OCI-LY1 (cell line): ENCODE data around the gene CA12.

ENCODE experiments used
- H2AFZ ChIP-seq: fragments of 200-600 bp; sonication (generic), shearing (Covaris generic); 2 replicates; pipeline ENCODE4 v1.6.0; 2014; ENCODE audit warnings: antibody characterized with exemption, mild to moderate bottlenecking, low read length
- H3F3A ChIP-seq: fragments of 200-600 bp; sonication (generic), shearing (Covaris generic); 2 replicates; pipeline ENCODE4 v1.6.0; 2014; ENCODE audit warnings: mild to moderate bottlenecking, antibody characterized with exemption, low read length, moderate library complexity; ENCODE audit not compliant: insufficient read depth
- H3K27ac ChIP-seq: fragments of 200-600 bp; sonication (generic); 2 replicates; pipeline ENCODE4 v1.5.1; 2014; ENCODE audit warnings: low read length, mixed run types, mild to moderate bottlenecking, low read depth; ENCODE audit not compliant: poor library complexity, severe bottlenecking
- H3K27me3 ChIP-seq: fragments of 200-600 bp; sonication (generic); 2 replicates; pipeline ENCODE4 v1.6.0; 2014; ENCODE audit warnings: antibody characterized with exemption, mild to moderate bottlenecking, low read length, moderate library complexity; ENCODE audit not compliant: insufficient read depth
- H3K36me3 ChIP-seq: fragments of 200-600 bp; sonication (generic); 2 replicates; pipeline ENCODE4 v1.6.1; 2014; ENCODE audit warnings: mild to moderate bottlenecking, antibody characterized with exemption, low read length, moderate library complexity, mixed read lengths; ENCODE audit not compliant: insufficient read depth
- H3K4me1 ChIP-seq: fragments of 200-600 bp; sonication (generic); 2 replicates; pipeline ENCODE4 v1.5.1; 2014; ENCODE audit warnings: mild to moderate bottlenecking, low read length, moderate library complexity; ENCODE audit not compliant: insufficient read depth, severe bottlenecking
- H3K4me2 ChIP-seq: fragments of 200-600 bp; sonication (generic), shearing (Covaris generic); 2 replicates; pipeline ENCODE4 v1.6.1; 2014; ENCODE audit warnings: low read length
- H3K4me3 ChIP-seq: fragments of 200-600 bp; sonication (generic); 2 replicates; pipeline ENCODE4 v1.5.1; 2014; ENCODE audit warnings: low read length, low read depth, mild to moderate bottlenecking, mixed read lengths; ENCODE audit not compliant: poor library complexity, severe bottlenecking
- H3K79me2 ChIP-seq: fragments of 200-600 bp; shearing (Covaris generic); 2 replicates; pipeline ENCODE4 v1.6.1; 2016; ENCODE audit warnings: mixed run types, low read length, mixed read lengths; ENCODE audit not compliant: insufficient read depth
- H3K9ac ChIP-seq: fragments of 200-600 bp; sonication (generic), shearing (Covaris generic); 2 replicates; pipeline ENCODE4 v1.6.1; 2014; ENCODE audit warnings: mild to moderate bottlenecking, low read length, mixed read lengths
- H3K9me2 ChIP-seq: fragments of 200-600 bp; sonication (generic), shearing (Covaris generic); 2 replicates; pipeline ENCODE4 v1.6.1; 2014; ENCODE audit warnings: low read depth, mild to moderate bottlenecking, low read length, mixed read lengths
- H3K9me3 ChIP-seq: fragments of 200-600 bp; shearing (Covaris generic); 2 replicates; pipeline ENCODE4 v1.6.1; 2014; ENCODE audit warnings: low read length, mixed read lengths
- H4K20me1 ChIP-seq: fragments of 200-600 bp; sonication (generic), shearing (Covaris generic); 2 replicates; pipeline ENCODE4 v1.6.0; 2016; ENCODE audit warnings: mild to moderate bottlenecking, low read length; ENCODE audit not compliant: insufficient read depth
- CTCF ChIP-seq: fragments of 200-600 bp; sonication (generic), shearing (Covaris generic); IDR thresholded peaks from 2 replicates; pipeline ENCODE4 v1.5.1; 2017; ENCODE audit warnings: mild to moderate bottlenecking, antibody characterized with exemption, low read length, moderate library complexity, mixed read lengths
- EZH2 ChIP-seq: fragments of 200-600 bp; sonication (generic), shearing (Covaris generic); IDR thresholded peaks from 2 replicates; pipeline ENCODE4 v1.8.0; 2017; ENCODE audit warnings: borderline replicate concordance, mixed run types, mild to moderate bottlenecking, antibody characterized with exemption, low read length, moderate library complexity, mixed read lengths

The CA12 gene

GRCh38 chr15:63330926-63331325, 50.7 kb downstream of the CA12 start:
- no peaks in the 10 kb centered on the region for H3F3A ChIP-seq
- H3K27me3 ChIP-seq, result no peaks in the 10 kb centered on the region
- no peaks in the 10 kb centered on the region for H3K9me3 ChIP-seq
- TF ChIP-seq EZH2 (no peak), CTCF (no peak)
- H3K9me2 ChIP-seq, result no peaks in the 10 kb centered on the region
- H3K79me2 ChIP-seq, result no peaks in the 10 kb centered on the region
- no peaks in the 10 kb centered on the region for H3K36me3 ChIP-seq
- H3K9ac ChIP-seq, result no peak overlapping the region
- no peak overlapping the region for H3K4me2 ChIP-seq
- H4K20me1 ChIP-seq, result no peaks in the 10 kb centered on the region
- H3K27ac ChIP-seq, result no peak overlapping the region
- no peak overlapping the region for H2AFZ ChIP-seq
- no peak overlapping the region for H3K4me3 ChIP-seq
- H3K4me1 ChIP-seq, result no peaks in the 10 kb centered on the region

- Histone ChIP-seq H3K4me3 (no peak overlapping the region), H3K27me3 (no peaks in the 10 kb centered on the region; the same call in 1 of the 2 replicates), H3K27ac (no peak overlapping the region), H3K9me2 (no peaks in the 10 kb centered on the region), H3K9me3 (no peaks in the 10 kb centered on the region), H2AFZ (no peak overlapping the region), H3F3A (no peaks in the 10 kb centered on the region), H3K79me2 (no peaks in the 10 kb centered on the region), H3K36me3 (no peaks in the 10 kb centered on the region), H3K4me2 (no peak overlapping the region), H4K20me1 (no peaks in the 10 kb centered on the region), H3K9ac (no peak overlapping the region), H3K4me1 (no peaks in the 10 kb centered on the region)
- TF ChIP-seq EZH2 (no peak), CTCF (no peak)
Observed at GRCh38 chr15:63329567-63330350, 51.9 kb downstream of the CA12 start.

GRCh38 chr15:63327648-63328421, 53.8 kb downstream of the CA12 start:
- H3K4me2 ChIP-seq, result no peak overlapping the region
- no peaks in the 10 kb centered on the region; the same call in 1 of the 2 replicates for H3K27me3 ChIP-seq
- no peaks in the 10 kb centered on the region for H3K9me3 ChIP-seq
- no peaks in the 10 kb centered on the region for H3K9me2 ChIP-seq
- TF ChIP-seq CTCF (no peak), EZH2 (no peak)
- H2AFZ ChIP-seq, result no peak overlapping the region
- H4K20me1 ChIP-seq, result no peaks in the 10 kb centered on the region
- H3K27ac ChIP-seq, result no peak overlapping the region
- H3K79me2 ChIP-seq, result no peaks in the 10 kb centered on the region
- no peaks in the 10 kb centered on the region for H3F3A ChIP-seq
- no peak overlapping the region for H3K9ac ChIP-seq
- H3K4me3 ChIP-seq, result no peak overlapping the region
- no peaks in the 10 kb centered on the region for H3K36me3 ChIP-seq
- H3K4me1 ChIP-seq, result no peaks in the 10 kb centered on the region
